Neural crest cell (in vitro differentiated cells): Measurements from ENCODE around the gene SLC6A19. TPM values are rescaled to one million over a fixed set of nuclear protein-coding genes. Genes with fewer than 3 reads are reported as not detected.

Source experiments
- DNase-seq: peaks from one replicate; pipeline ENCODE4 v3.0.0; 2021; ENCODE audit warnings: low read depth, mixed read lengths, low spot score
- H3K27ac Mint-ChIP-seq: one replicate; pipeline ENCODE4 v1.8.0; 2021; ENCODE audit warnings: mild to moderate bottlenecking, mixed read lengths; ENCODE audit not compliant: unreplicated experiment
- H3K27me3 Mint-ChIP-seq: 2 replicates; pipeline ENCODE4 v1.8.0; 2021; ENCODE audit warnings: low read depth, mild to moderate bottlenecking, mixed read lengths
- H3K36me3 Mint-ChIP-seq: 2 replicates; pipeline ENCODE4 v1.8.0; 2021; ENCODE audit warnings: low read depth, mild to moderate bottlenecking, mixed read lengths
- H3K4me1 Mint-ChIP-seq: 2 replicates; pipeline ENCODE4 v1.8.0; 2021; ENCODE audit warnings: mixed read lengths
- H3K4me3 Mint-ChIP-seq: one replicate; pipeline ENCODE4 v1.8.0; 2021; ENCODE audit warnings: mild to moderate bottlenecking, mixed read lengths
- H3K9me3 Mint-ChIP-seq: 2 replicates; pipeline ENCODE4 v1.8.0; 2021; ENCODE audit warnings: mixed read lengths
- total RNA-seq: library from RNA; stranded (reverse); gene quantifications from 2 replicates; pipeline ENCODE4 v1.2.1, GENCODE V29; 2021
- TF ChIP-seq, protein P1 (sequence below): fragments of 200-600 bp; sonication (generic); conservative IDR thresholded peaks from 2 replicates; pipeline ENCODE4 v1.5.0; 2021; ENCODE audit warnings: antibody characterized with exemption, mild to moderate bottlenecking

Gene SLC6A19
- total RNA-seq, 1 donor from 2014 or later: not detected

DNA sequence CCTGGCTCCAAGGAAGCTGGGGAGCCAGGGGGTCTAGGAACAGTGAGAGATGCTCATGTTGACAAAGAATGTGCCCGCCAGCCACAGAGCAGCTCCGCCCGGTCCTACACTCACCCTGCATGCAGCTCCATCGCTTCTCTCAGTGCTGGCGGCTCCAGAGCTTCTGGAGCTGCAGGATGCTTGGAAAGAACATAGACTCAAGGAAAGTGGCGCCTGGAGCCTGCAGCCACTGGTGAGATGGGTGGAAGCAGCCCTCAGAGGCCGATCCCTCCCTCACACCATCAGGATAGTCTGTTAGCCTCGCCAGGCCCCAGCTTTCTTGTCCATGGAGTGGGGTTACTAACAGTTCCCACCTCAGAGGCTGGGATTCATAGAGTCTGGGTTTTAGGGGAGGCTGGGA, 26.4 kb upstream of the SLC6A19 start:
- Mint-ChIP-seq H3K4me1 (peaks cover 4% of the 10 kb centered on the region), H3K27ac (no peak overlapping the region), H3K9me3 (no peaks in the 10 kb centered on the region), H3K36me3 (no peaks in the 10 kb centered on the region), H3K27me3 (no peaks in the 10 kb centered on the region), H3K4me3 (no peak overlapping the region)
- DNase-seq: no peak
- TF ChIP-seq, protein P1, sequence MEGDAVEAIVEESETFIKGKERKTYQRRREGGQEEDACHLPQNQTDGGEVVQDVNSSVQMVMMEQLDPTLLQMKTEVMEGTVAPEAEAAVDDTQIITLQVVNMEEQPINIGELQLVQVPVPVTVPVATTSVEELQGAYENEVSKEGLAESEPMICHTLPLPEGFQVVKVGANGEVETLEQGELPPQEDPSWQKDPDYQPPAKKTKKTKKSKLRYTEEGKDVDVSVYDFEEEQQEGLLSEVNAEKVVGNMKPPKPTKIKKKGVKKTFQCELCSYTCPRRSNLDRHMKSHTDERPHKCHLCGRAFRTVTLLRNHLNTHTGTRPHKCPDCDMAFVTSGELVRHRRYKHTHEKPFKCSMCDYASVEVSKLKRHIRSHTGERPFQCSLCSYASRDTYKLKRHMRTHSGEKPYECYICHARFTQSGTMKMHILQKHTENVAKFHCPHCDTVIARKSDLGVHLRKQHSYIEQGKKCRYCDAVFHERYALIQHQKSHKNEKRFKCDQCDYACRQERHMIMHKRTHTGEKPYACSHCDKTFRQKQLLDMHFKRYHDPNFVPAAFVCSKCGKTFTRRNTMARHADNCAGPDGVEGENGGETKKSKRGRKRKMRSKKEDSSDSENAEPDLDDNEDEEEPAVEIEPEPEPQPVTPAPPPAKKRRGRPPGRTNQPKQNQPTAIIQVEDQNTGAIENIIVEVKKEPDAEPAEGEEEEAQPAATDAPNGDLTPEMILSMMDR: no peak

DNA sequence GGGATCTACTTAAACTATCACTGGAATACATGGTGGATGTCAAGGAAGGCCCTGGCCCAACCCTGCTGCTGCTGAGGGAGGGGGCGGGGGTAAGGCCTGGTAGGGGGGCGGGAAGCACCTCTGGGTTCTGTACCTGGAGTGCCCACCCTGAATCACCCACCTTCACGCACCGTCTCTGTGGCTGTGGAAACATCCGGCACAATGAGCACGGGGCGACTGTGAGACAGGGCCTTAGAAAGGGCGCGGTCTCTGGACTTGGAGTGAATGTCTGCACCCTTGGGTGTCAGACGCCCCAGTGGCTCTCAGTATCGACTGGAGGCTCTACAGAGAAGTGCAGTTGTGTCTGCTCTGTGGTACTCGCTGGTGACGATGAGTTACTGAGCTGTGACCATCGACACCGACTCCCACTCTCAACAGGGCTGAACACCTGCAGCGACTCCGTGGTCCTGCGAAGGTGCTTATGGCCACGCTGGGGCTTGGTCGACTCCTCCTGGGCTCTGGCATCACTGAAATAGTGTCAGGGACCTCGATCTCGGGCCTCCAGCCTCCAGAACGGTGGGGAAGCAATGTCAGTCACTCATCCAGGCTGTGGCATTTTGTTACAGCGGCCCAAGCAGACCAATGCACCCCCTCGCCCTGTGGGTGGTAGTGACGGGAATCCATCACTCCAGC, 25.5 kb upstream of the SLC6A19 start:
- H3K27me3 Mint-ChIP-seq: no peaks in the 10 kb centered on the region
- no peaks in the 10 kb centered on the region for H3K36me3 Mint-ChIP-seq
- peaks cover 4% of the 10 kb centered on the region for H3K4me1 Mint-ChIP-seq
- TF ChIP-seq, protein P1: no peak
- DNase-seq: no peak
- H3K4me3 Mint-ChIP-seq: no peak overlapping the region
- H3K27ac Mint-ChIP-seq: no peak overlapping the region
- H3K9me3 Mint-ChIP-seq: no peaks in the 10 kb centered on the region

DNA sequence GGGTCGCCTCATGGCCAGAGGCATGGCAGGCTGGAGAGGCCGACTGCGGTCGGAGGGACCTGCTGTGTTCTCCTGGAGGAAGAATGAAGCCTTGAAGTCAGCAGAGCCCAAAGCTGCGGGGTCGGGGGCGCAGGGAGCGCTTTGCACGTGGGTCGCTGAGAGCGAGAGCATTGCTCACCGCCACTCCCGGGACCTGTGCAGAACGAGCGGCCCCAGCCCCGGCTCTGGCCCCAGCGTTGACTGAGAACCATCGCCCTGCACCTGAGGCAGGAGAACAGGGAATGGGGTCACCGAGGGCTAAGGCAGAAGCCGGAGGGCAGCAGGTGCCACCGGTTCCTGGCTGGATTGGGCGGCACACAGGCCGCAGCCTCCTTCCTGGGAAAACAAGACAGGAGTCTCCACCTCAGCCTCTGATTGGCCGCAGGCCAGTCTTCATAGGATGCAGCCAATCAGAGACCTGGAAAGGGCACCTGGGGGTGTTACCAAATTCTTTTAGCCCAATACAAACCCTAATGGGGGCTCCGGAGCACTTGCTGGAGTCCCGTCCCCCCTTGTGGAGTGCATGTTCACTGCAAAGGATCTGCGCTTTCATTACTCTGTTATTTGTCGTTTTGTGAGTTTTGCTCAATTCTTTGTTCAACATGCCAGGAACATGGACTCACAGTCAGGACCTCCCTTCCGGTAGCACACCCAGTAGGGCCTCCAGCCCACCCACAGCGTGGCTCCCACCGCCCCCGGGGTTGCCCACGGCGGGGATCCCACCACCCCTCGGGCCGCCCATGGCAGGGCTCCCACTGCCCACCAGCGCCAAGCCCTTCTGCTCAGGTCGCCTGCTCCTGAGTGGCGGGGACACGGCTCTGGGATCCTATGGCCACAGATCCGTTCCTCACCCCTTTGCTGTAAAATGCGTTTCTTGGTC, 24.7 kb upstream of the SLC6A19 start:
- DNase-seq: no peak
- Mint-ChIP-seq H3K9me3 (no peaks in the 10 kb centered on the region), H3K27ac (no peak overlapping the region), H3K4me1 (peaks cover 4% of the 10 kb centered on the region), H3K36me3 (no peaks in the 10 kb centered on the region), H3K27me3 (no peaks in the 10 kb centered on the region), H3K4me3 (no peak overlapping the region)
- TF ChIP-seq, protein P1: no peak

- Mint-ChIP-seq H3K36me3 (no peaks in the 10 kb centered on the region), H3K9me3 (no peaks in the 10 kb centered on the region), H3K27ac (no peak overlapping the region), H3K4me3 (no peak overlapping the region), H3K4me1 (peaks cover 10% of the 10 kb centered on the region), H3K27me3 (no peaks in the 10 kb centered on the region)
- TF ChIP-seq, protein P1: no peak
- no peak for DNase-seq
Observed at GRCh38 chr5:1177826-1178528, 23.4 kb upstream of the SLC6A19 start.

- DNase-seq: no peak
- TF ChIP-seq, protein P1: no peak
- no peak overlapping the region for H3K4me3 Mint-ChIP-seq
- H3K27me3 Mint-ChIP-seq: no peaks in the 10 kb centered on the region
- H3K4me1 Mint-ChIP-seq: peaks cover 13% of the 10 kb centered on the region
- H3K27ac Mint-ChIP-seq: no peak overlapping the region
- H3K36me3 Mint-ChIP-seq: no peaks in the 10 kb centered on the region
- H3K9me3 Mint-ChIP-seq: no peaks in the 10 kb centered on the region
Observed at GRCh38 chr5:1178529-1179382, 22.6 kb upstream of the SLC6A19 start.
